ENCODE measurements around the gene ODAD4.

Gene ODAD4

GRCh38 chr17:41943492-41943891 lies 13.1 kb downstream of the ODAD4 start:
- DNase-seq: no peak

- no peak for DNase-seq
These were observed 14.5 kb downstream of the ODAD4 start for GRCh38 chr17:41944943-41945342.

GRCh38 chr17:41948762-41949460 lies 18.5 kb downstream of the ODAD4 start:
- no peak for DNase-seq

GRCh38 chr17:41956522-41956921 lies 26.1 kb downstream of the ODAD4 start:
- no peak for DNase-seq

GRCh38 chr17:41957031-41957868 lies 26.8 kb downstream of the ODAD4 start:
- DNase-seq: no peak

GRCh38 chr17:41957869-41958439 lies 27.5 kb downstream of the ODAD4 start:
- no peak for DNase-seq

- no peak for DNase-seq
These were observed 28.6 kb downstream of the ODAD4 start for GRCh38 chr17:41959030-41959335.

GRCh38 chr17:41959336-41960095 lies 29.1 kb downstream of the ODAD4 start:
- DNase-seq: no peak

GRCh38 chr17:41962111-41962510 lies 31.7 kb downstream of the ODAD4 start:
- no peak for DNase-seq

- peak; percentile 78 for DNase-seq
These were observed 32.5 kb downstream of the ODAD4 start for GRCh38 chr17:41962768-41963434.

- peak; percentile 56 for DNase-seq
These were observed 35.5 kb downstream of the ODAD4 start for GRCh38 chr17:41965694-41966462.

GRCh38 chr17:41966463-41967140 lies 36.2 kb downstream of the ODAD4 start, which contains the start of gene CNP:
Gene CNP, plus strand, starts transcription at chr17:41966795. Its CDS starts 90 bp downstream, at chr17:41966885.
- peak; percentile 86 for DNase-seq

GRCh38 chr17:41967141-41967920 lies 36.9 kb downstream of the ODAD4 start:
- DNase-seq: no peak

GRCh38 chr17:41967921-41968578 lies 37.6 kb downstream of the ODAD4 start:
- DNase-seq: no peak

- DNase-seq: no peak
These were observed 38.3 kb downstream of the ODAD4 start for GRCh38 chr17:41968676-41969075.

GRCh38 chr17:41970901-41971331 lies 40.5 kb downstream of the ODAD4 start:
- DNase-seq: no peak

- no peak for DNase-seq
These were observed 41.5 kb downstream of the ODAD4 start for GRCh38 chr17:41971721-41972523.

- no peak for DNase-seq
These were observed 42.4 kb downstream of the ODAD4 start for GRCh38 chr17:41972571-41973407.
